Measurements from ENCODE around the gene MTF1. TPM values are rescaled to one million over a fixed set of nuclear protein-coding genes. Genes with fewer than 3 reads are reported as not detected.
"Not testable (repeated sequence)": the region's sequence is repeated elsewhere in the genome, so short reads cannot be mapped to it uniquely, and the experiment has no call there.

MTF1 gene
- total RNA-seq, 1 donor from 2014 or later = 11.3 TPM

GRCh38 chr1:37901893-37902225 is 42.5 kb upstream of the MTF1 start:
- H3K27me3 ChIP-seq (ENCODE audit: low read depth) = no peaks in the 10 kb centered on the region
- peaks cover 7% of the 10 kb centered on the region for H3K9me3 ChIP-seq (replicated peaks)
- intact Hi-C loops (cut with micrococcal nuclease) = no loop called here
- no peak overlapping the region for H3K4me3 ChIP-seq
- peaks cover 8% of the 10 kb centered on the region for H3K36me3 ChIP-seq
- no peak for TF ChIP-seq CTCF (IDR thresholded peaks at IDR 0.05; ENCODE audit: borderline replicate concordance)
- no peaks in the 10 kb centered on the region for H3K4me1 ChIP-seq
- no peak overlapping the region for H3K27ac ChIP-seq (replicated peaks)
- no peak for DNase-seq

GRCh38 chr1:37901191-37901892 is 42.0 kb upstream of the MTF1 start:
- no peak overlapping the region for H3K27ac ChIP-seq (replicated peaks)
- TF ChIP-seq CTCF (IDR thresholded peaks at IDR 0.05; ENCODE audit: borderline replicate concordance) = no peak
- intact Hi-C loops (cut with micrococcal nuclease) = no loop called here
- peaks cover 7% of the 10 kb centered on the region for H3K9me3 ChIP-seq (replicated peaks)
- H3K4me1 ChIP-seq = no peaks in the 10 kb centered on the region
- H3K27me3 ChIP-seq (ENCODE audit: low read depth) = no peaks in the 10 kb centered on the region
- DNase-seq = no peak
- no peak overlapping the region for H3K4me3 ChIP-seq
- H3K36me3 ChIP-seq = peaks cover 8% of the 10 kb centered on the region

GRCh38 chr1:37897563-37897962 is 38.2 kb upstream of the MTF1 start:
- DNase-seq; H3K4me1 ChIP-seq; H3K36me3 ChIP-seq; H3K9me3 ChIP-seq (replicated peaks); H3K27ac ChIP-seq (replicated peaks); H3K4me3 ChIP-seq; intact Hi-C loops (cut with micrococcal nuclease); H3K27me3 ChIP-seq (ENCODE audit: low read depth): not testable (repeated sequence)

- no peak for DNase-seq
- Histone ChIP-seq H3K4me1 (no peaks in the 10 kb centered on the region), H3K27me3 (ENCODE audit: low read depth) (no peaks in the 10 kb centered on the region), H3K4me3 (no peak overlapping the region), H3K36me3 (peaks cover 14% of the 10 kb centered on the region), H3K9me3 (replicated peaks) (no peaks in the 10 kb centered on the region), H3K27ac (replicated peaks) (no peak overlapping the region)
- no peak for TF ChIP-seq CTCF (IDR thresholded peaks at IDR 0.05; ENCODE audit: borderline replicate concordance)
- intact Hi-C loops (cut with micrococcal nuclease) = no loop called here
Observed at GRCh38 chr1:37893673-37894072, 34.3 kb upstream of the MTF1 start.

GRCh38 chr1:37892151-37893047 is 33.0 kb upstream of the MTF1 start:
- Histone ChIP-seq H3K4me3 (no peak overlapping the region), H3K27ac (replicated peaks) (no peak overlapping the region)
- intact Hi-C loops (cut with micrococcal nuclease) = no loop called here

More at GRCh38 chr1:37892151-37893047, 33.0 kb upstream of the MTF1 start:
- Histone ChIP-seq H3K9me3 (replicated peaks) (no peaks in the 10 kb centered on the region), H3K27me3 (ENCODE audit: low read depth) (no peaks in the 10 kb centered on the region), H3K4me1 (no peaks in the 10 kb centered on the region), H3K36me3 (peaks cover 26% of the 10 kb centered on the region)
- no peak for DNase-seq
- no peak for TF ChIP-seq CTCF (IDR thresholded peaks at IDR 0.05; ENCODE audit: borderline replicate concordance)

Measured in left ventricle myocardium inferior (tissue), 1 donor.